ENCODE data around the gene PIM3.
"Not testable (repeated sequence)": the region's sequence is repeated elsewhere in the genome, so short reads cannot be mapped to it uniquely, and the experiment has no call there.

Gene PIM3

DNA sequence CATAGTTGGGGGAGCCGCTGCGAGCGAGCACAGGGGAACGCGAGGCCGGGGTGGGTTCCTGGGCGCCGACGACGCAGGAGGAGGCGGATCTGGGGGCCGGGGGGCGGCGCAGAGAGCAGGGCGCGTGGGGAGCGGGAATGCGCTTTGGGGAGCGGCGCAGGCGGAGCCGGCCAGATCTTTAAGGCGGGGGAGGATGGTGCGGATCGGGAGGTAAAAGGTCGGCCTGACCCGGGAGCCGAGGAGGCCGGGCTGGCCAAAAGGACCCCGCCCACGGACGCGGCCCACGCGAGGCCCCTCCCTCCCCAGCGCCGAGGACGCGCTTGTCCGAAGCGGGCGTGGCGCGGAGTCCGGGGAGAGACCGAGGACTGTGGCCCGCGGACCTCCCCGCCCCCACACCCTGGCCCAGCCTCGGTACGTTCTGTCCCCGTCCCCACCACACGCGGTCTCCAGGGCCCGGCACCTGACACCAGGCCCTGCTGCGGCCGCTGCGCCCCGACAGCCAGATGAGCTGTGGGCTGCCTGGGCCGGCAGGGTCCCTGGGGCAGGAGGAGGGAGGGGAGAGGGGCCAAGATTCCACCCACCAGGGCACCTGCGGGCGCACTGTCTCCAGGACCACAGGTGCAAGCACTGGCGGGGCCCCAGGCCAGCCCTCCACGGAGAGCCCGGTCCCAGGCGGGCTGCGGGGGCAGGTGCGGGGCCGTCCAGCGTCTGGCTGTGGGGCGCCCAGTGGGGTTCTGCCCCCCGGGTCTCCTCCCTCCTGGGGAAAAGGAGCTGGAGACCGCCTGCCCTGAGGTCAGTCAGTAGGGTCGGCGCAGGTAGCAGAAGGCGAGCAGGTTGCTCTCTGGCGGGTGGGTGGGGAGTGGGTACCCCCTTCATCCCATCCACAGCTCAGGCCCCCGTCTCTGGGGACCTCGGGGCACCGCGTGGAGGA is 10.9 kb downstream of the PIM3 start:
- Histone ChIP-seq H3K27ac (ENCODE audit: low read depth, low read length, severe bottlenecking) (no peak overlapping the region), H3K4me3 (ENCODE audit: extremely low read depth, insufficient read depth, low read length, poor library complexity, severe bottlenecking) (peak overlapping the region; percentile 42), H3K4me1 (ENCODE audit: control insufficient read depth, insufficient read depth, low read length, poor library complexity, severe bottlenecking) (peaks cover 11% of the 10 kb centered on the region), H3K9me3 (ENCODE audit: control insufficient read depth, low read length) (no peaks in the 10 kb centered on the region), H3K36me3 (ENCODE audit: control insufficient read depth, insufficient read depth, low read length) (no peaks in the 10 kb centered on the region)
- 10% methylated on average over 45 to 68 of the region's 81 CpGs for WGBS, 2 experiments (ENCODE audit: insufficient coverage in 2 of 2)

DNA sequence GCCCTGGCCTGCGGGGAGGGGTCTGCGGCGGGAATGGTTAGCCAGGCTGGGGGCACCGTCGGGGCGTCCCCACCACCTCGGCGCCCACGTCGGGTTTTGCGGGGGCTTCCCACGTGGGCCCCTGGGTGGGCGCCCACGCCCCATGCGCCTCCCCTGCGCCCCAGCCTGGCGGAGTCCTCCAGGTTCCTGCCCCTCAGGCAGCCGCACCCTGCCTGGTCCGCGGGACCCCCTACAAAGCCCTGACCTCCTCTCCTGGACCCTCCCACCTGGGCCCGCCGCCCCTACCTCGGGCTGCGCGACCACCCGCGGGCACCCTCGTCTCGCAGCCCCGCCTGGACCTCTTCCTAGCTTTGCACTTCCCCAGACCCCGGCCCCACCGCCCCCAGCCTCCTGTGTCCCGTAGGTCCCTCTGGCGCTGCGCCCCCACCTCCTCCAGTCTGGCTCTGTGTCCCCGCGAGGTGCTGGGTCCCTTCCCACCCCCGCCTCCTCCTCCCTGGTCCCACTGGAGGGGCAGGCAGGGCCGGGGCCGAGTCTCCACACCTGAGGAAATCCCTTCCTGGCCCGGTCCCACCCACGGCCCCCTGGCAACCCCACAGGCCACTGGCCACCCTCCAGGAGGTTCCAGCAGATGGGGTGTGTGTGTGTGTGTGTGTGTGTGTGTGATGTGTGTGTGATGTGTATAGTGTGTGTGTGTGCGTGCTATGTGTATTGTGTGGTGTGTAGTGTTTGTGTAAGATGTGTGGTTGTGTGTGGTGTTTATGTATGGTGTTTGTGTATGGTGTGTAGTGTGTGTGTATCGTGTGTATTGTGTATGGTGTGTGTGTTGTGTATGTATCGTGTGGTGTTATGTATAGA is 11.8 kb downstream of the PIM3 start:
- no peaks in the 10 kb centered on the region for H3K36me3 ChIP-seq (ENCODE audit: control insufficient read depth, insufficient read depth, low read length)
- WGBS, 2 experiments (ENCODE audit: insufficient coverage in 2 of 2): 59 to 63% methylated on average over 16 to 38 of the region's 45 CpGs
- no peak overlapping the region for H3K4me3 ChIP-seq (ENCODE audit: extremely low read depth, insufficient read depth, low read length, poor library complexity, severe bottlenecking)

DNA sequence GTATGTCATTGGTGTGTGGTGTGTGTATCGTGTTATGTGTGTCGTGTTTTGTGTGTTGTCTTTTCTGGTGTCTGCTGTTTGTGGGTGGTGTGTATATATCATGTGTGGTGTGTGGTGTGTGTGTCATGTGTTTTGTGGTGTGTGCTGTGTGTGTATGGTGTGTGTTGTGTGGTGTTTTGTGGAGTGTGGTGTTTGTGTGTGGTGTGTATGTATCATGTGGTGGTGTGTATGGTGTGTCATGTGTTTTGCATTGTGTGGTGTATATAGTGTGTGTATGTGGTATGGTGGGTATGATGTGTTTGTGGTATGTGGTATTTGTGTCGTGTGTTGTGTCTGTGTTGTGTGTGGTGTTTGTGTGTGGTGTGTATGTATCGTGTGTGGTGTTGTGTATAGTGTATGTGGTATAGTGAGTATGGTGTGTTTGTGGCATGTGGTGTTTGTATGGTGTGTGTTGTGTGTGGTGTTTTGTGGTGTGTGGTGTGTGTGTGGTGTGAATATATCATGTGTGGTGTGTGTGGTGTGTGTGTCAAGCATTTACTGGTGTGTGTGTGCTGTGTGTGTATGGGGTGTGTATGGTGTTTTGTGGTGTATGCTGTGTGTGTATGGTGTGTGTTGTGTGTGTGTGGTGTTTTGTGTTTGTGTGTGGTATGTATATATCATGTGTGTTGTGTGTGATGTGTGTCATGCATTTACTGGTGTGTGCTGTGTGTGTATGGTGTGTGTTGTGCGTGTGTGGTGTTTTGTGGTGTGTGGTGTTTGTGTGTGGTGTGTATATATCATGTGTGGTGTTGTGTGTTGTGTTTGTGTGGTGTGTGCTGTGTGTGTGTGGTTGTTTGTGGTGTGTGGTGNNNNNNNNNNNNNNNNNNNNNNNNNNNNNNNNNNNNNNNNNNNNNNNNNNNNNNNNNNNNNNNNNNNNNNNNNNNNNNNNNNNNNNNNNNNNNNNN is 12.7 kb downstream of the PIM3 start:
- 82 to 88% methylated on average over 5 of the region's 5 CpGs for WGBS, 2 experiments (ENCODE audit: insufficient coverage in 2 of 2)
- no peaks in the 10 kb centered on the region for H3K9me3 ChIP-seq (ENCODE audit: control insufficient read depth, low read length)
- H3K4me1 ChIP-seq (ENCODE audit: control insufficient read depth, insufficient read depth, low read length, poor library complexity, severe bottlenecking): peaks cover 5% of the 10 kb centered on the region
- H3K36me3 ChIP-seq (ENCODE audit: control insufficient read depth, insufficient read depth, low read length): no peaks in the 10 kb centered on the region
- H3K27ac ChIP-seq (ENCODE audit: low read depth, low read length, severe bottlenecking): no peak overlapping the region
- no peak overlapping the region for H3K4me3 ChIP-seq (ENCODE audit: extremely low read depth, insufficient read depth, low read length, poor library complexity, severe bottlenecking)

More for the DNA sequence above, 11.8 kb downstream of the PIM3 start:
- Histone ChIP-seq H3K9me3 (ENCODE audit: control insufficient read depth, low read length) (no peaks in the 10 kb centered on the region), H3K4me1 (ENCODE audit: control insufficient read depth, insufficient read depth, low read length, poor library complexity, severe bottlenecking) (peaks cover 9% of the 10 kb centered on the region), H3K27ac (ENCODE audit: low read depth, low read length, severe bottlenecking) (no peak overlapping the region)

DNA sequence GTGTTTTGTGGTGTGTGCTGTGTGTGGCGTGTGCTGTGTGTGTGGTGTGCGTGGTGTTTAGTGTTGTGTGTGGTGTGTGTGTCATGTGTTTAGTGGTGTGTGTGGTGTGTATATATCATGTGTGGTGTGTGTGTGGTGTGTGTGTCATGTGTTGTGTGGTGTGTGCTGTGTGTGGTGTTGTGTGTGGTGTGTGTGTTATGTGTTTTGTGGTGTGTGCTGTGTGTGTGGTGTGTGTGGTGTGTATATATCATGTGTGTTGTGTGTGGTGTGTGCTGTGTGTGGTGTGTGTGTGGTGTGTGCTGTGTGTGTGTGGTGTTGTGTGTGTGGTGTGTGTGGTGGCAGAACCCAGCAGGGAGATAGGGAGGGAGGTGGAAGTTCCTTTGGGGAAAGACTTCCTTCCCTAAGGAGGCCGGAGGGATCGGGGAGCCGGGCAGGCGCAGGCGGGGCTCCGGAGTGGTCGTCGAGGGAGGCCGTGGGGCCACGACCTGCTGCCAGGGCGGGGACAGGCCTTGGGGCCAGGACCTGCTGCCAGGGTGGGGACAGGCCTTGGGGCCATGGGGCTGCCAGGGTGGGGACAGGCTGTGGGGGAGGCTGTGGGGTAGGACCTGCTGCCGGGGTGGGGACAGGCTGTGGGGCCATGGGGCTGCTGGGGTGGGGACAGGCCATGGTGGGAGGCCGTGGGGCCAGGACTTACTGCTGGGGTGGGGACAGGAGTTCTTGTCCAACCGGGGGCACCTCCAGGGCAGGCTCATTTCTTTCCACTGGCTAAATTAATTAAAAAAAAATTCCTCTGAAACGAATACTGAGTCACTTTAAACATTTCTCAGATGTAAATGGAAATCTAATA is 15.2 kb downstream of the PIM3 start:
- H3K4me3 ChIP-seq (ENCODE audit: extremely low read depth, insufficient read depth, low read length, poor library complexity, severe bottlenecking): no peak overlapping the region
- no peaks in the 10 kb centered on the region for H3K36me3 ChIP-seq (ENCODE audit: control insufficient read depth, insufficient read depth, low read length)
- H3K9me3 ChIP-seq (ENCODE audit: control insufficient read depth, low read length): peaks cover 11% of the 10 kb centered on the region
- H3K27ac ChIP-seq (ENCODE audit: low read depth, low read length, severe bottlenecking): no peak overlapping the region
- H3K4me1 ChIP-seq (ENCODE audit: control insufficient read depth, insufficient read depth, low read length, poor library complexity, severe bottlenecking): no peaks in the 10 kb centered on the region
- WGBS, 2 experiments (ENCODE audit: insufficient coverage in 2 of 2): 58 to 72% methylated on average over 4 to 12 of the region's 17 CpGs

DNA sequence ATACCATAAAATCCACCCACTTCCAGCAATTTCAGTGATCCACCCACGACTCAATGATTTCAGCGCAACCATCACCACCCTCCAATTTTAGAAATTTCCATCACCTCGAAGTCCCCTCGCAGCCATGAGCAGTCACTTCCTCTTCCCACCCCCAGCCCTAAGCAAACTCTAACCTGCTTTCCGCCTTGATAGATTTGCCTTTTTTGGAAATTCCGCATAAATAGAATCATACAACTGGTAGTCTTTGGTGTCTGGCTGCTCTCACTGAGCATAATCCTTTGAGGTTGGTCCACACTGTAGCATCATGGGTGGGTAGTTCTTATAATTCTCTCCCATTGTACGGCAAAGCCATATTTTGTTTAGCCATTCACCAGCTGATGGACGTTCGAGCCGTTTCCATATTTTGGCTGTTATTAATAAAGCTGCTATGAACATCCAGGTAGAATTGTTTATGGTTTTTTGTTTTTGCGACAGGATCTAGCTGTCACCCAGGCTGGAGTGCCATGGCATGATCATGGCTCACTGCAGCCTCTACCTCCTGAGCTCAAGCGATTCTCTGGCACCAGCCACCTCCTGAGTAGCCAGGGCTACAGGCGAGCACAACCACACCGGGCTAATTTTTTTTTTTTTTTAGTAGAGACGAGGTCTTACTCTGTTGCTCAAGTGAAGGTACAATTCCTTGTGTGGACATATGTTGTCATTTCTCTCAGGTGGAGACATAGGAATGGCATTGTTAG is 16.0 kb downstream of the PIM3 start:
- Histone ChIP-seq H3K27ac (ENCODE audit: low read depth, low read length, severe bottlenecking) (no peak overlapping the region), H3K9me3 (ENCODE audit: control insufficient read depth, low read length) (peaks cover 11% of the 10 kb centered on the region), H3K4me3 (ENCODE audit: extremely low read depth, insufficient read depth, low read length, poor library complexity, severe bottlenecking) (no peak overlapping the region), H3K4me1 (ENCODE audit: control insufficient read depth, insufficient read depth, low read length, poor library complexity, severe bottlenecking) (no peaks in the 10 kb centered on the region), H3K36me3 (ENCODE audit: control insufficient read depth, insufficient read depth, low read length) (no peaks in the 10 kb centered on the region)
- WGBS, 2 experiments (ENCODE audit: insufficient coverage in 2 of 2): 72 to 82% methylated on average over 13 of the region's 15 CpGs

DNA sequence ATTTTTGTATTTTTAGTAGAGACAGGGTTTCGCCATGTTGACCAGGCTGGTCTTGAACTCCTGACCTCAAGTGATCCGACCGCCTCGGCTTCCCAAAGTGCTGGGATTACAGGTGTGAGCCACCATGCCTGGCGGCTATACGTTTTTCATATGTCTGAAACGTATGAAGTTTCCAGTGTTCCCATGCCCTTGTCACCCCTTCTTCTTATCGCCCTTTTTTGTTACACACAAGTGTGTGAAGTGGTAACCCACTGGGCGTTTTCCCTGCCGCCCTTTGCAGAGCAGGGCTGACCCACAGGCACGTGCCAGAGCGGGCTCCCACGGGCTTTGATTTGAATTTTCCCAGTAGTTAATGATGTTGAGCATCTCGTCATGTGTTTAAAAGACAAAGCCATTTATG is 17.0 kb downstream of the PIM3 start:
- H3K4me3 ChIP-seq (ENCODE audit: extremely low read depth, insufficient read depth, low read length, poor library complexity, severe bottlenecking): no peak overlapping the region
- 92 to 94% methylated on average over 9 to 14 of the region's 14 CpGs for WGBS, 2 experiments (ENCODE audit: insufficient coverage in 2 of 2)
- H3K9me3 ChIP-seq (ENCODE audit: control insufficient read depth, low read length): peaks cover 11% of the 10 kb centered on the region
- H3K36me3 ChIP-seq (ENCODE audit: control insufficient read depth, insufficient read depth, low read length): no peaks in the 10 kb centered on the region
- no peaks in the 10 kb centered on the region for H3K4me1 ChIP-seq (ENCODE audit: control insufficient read depth, insufficient read depth, low read length, poor library complexity, severe bottlenecking)
- no peak overlapping the region for H3K27ac ChIP-seq (ENCODE audit: low read depth, low read length, severe bottlenecking)

DNA sequence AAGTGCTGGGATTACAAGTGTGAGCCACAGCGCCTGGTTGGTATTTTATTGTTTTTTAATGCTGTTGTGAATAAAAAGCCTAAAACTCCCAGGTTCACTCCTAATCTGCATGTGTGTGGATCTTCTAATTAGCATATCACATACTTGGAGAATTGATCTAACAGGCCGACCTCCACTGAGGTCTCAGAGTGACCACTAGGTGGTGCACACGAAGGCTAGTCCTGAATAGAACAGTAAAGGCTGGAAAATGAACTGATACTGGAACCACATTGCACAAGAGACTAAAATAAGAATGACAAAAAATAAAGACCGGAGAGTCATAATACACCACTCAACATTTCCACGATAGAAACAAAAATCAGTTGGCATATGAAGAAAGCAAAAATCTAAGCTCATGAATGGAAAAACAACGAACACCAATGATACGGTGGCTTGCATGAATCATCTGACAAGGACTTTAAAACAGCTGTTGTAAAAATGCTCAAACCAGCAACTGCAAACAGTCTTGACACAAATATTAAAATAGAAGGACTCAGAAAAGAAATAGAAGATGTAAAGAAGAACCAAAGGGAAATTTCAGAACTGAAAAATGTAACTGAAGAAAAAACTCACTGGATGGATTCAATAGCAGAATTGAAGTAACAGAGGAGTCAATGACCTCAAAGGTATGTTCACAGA is 19.2 kb downstream of the PIM3 start:
- WGBS, 2 experiments (ENCODE audit: insufficient coverage in 2 of 2): 35 to 38% methylated on average over 2 to 4 of the region's 7 CpGs
- no peaks in the 10 kb centered on the region for H3K36me3 ChIP-seq (ENCODE audit: control insufficient read depth, insufficient read depth, low read length)
- H3K9me3 ChIP-seq (ENCODE audit: control insufficient read depth, low read length): peaks cover 11% of the 10 kb centered on the region
- no peak overlapping the region for H3K27ac ChIP-seq (ENCODE audit: low read depth, low read length, severe bottlenecking)
- H3K4me3 ChIP-seq (ENCODE audit: extremely low read depth, insufficient read depth, low read length, poor library complexity, severe bottlenecking): no peak overlapping the region
- no peaks in the 10 kb centered on the region for H3K4me1 ChIP-seq (ENCODE audit: control insufficient read depth, insufficient read depth, low read length, poor library complexity, severe bottlenecking)

DNA sequence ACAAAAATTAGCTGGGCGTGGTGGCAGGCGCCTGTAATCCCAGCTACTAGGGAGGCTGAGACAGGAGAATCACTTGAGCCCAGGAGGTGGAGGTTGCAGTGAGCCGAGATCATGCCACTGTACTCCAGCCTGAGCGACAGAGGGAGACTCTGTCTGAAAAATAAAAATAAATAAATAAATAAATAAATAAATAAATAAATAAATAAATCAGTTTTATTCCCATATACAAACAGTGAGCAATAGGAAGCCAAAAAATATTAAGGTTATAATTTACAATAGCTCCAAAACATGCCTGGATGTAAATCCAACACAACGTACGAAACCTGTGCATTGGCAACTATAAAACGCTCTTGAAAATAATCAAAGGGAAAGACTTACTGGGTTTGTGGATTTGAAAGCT is 21.2 kb downstream of the PIM3 start:
- H3K36me3 ChIP-seq (ENCODE audit: control insufficient read depth, insufficient read depth, low read length); H3K27ac ChIP-seq (ENCODE audit: low read depth, low read length, severe bottlenecking); H3K4me1 ChIP-seq (ENCODE audit: control insufficient read depth, insufficient read depth, low read length, poor library complexity, severe bottlenecking); H3K4me3 ChIP-seq (ENCODE audit: extremely low read depth, insufficient read depth, low read length, poor library complexity, severe bottlenecking): not testable (repeated sequence)
- peaks cover 21% of the 10 kb centered on the region for H3K9me3 ChIP-seq (ENCODE audit: control insufficient read depth, low read length)
- 100% methylated on average over 2 of the region's 7 CpGs; no CpG with 5 or more reads in 1 of the 2 experiments for WGBS, 2 experiments (ENCODE audit: insufficient coverage in 2 of 2)
